Mesendoderm (in vitro differentiated cells): ENCODE measurements around the gene ST6GALNAC6.

Source experiments
- DNase-seq: peaks from one replicate; pipeline ENCODE4 v3.0.0; 2013
- H2AK5ac ChIP-seq: 2 replicates; pipeline ENCODE4 v1.6.1; 2013; ENCODE audit warnings: low read length, inconsistent platforms
- H2BK120ac ChIP-seq: 2 replicates; pipeline ENCODE4 v1.6.1; 2013; ENCODE audit warnings: low read depth, mild to moderate bottlenecking, low read length, moderate library complexity, mixed read lengths
- H2BK15ac ChIP-seq: replicated peaks from 2 replicates; pipeline ENCODE4 v1.6.1; 2013; ENCODE audit warnings: low read depth, mild to moderate bottlenecking, moderate library complexity
- H2BK5ac ChIP-seq: 2 replicates; pipeline ENCODE4 v1.6.1; 2013; ENCODE audit warnings: low read length, inconsistent platforms
- H3K18ac ChIP-seq: 2 replicates; pipeline ENCODE4 v1.6.1; 2013; ENCODE audit warnings: mild to moderate bottlenecking, low read length, mixed read lengths
- H3K23ac ChIP-seq: one replicate; pipeline ENCODE4 v1.6.1; 2013; ENCODE audit warnings: low read length
- H3K27ac ChIP-seq: 2 replicates; pipeline ENCODE4 v1.5.1; 2013; ENCODE audit warnings: low read depth, mild to moderate bottlenecking, inconsistent platforms, low read length, moderate library complexity
- H3K27me3 ChIP-seq: 2 replicates; pipeline ENCODE4 v1.6.1; 2013; ENCODE audit warnings: low read length, control low read depth, mild to moderate bottlenecking, inconsistent platforms; ENCODE audit not compliant: insufficient read depth, poor library complexity
- H3K36me3 ChIP-seq: 2 replicates; pipeline ENCODE4 v1.6.1; 2013; ENCODE audit warnings: low read length, inconsistent platforms; ENCODE audit not compliant: control insufficient read depth, insufficient read depth
- H3K4ac ChIP-seq: one replicate; pipeline ENCODE4 v1.6.1; 2013; ENCODE audit warnings: low read depth, mild to moderate bottlenecking, low read length, moderate library complexity
- H3K4me1 ChIP-seq: 2 replicates; pipeline ENCODE4 v1.6.1; 2013; ENCODE audit warnings: low read depth, low read length, inconsistent platforms; ENCODE audit not compliant: control insufficient read depth
- H3K4me2 ChIP-seq: 2 replicates; pipeline ENCODE4 v1.6.1; 2013; ENCODE audit warnings: low read length
- H3K4me3 ChIP-seq: 2 replicates; pipeline ENCODE4 v1.5.1; 2013; ENCODE audit warnings: mild to moderate bottlenecking, low read length
- H3K56ac ChIP-seq: one replicate; pipeline ENCODE4 v1.6.1; 2013; ENCODE audit warnings: low read length
- H3K79me1 ChIP-seq: 2 replicates; pipeline ENCODE4 v1.6.1; 2013; ENCODE audit warnings: low read length, inconsistent platforms
- H3K79me2 ChIP-seq: 2 replicates; pipeline ENCODE4 v1.6.1; 2013; ENCODE audit warnings: mild to moderate bottlenecking, low read length; ENCODE audit not compliant: control insufficient read depth, insufficient read depth
- H3K9ac ChIP-seq: 2 replicates; pipeline ENCODE4 v1.6.1; 2013; ENCODE audit warnings: low read length, inconsistent platforms
- H4K5ac ChIP-seq: one replicate; pipeline ENCODE4 v1.6.1; 2013; ENCODE audit warnings: low read length
- H4K8ac ChIP-seq: one replicate; pipeline ENCODE4 v1.6.1; 2013; ENCODE audit warnings: low read depth, mild to moderate bottlenecking, control low read depth, low read length, moderate library complexity
- WGBS: extraction: QIAGEN DNeasy Blood & Tissue Kit; methylation state at CpG from one replicate; pipeline ENCODE4 v1.1.7; 2013; ENCODE audit warnings: low lambda C conversion rate, missing lambda C conversion rate; ENCODE audit not compliant: insufficient coverage; ENCODE audit errors: extremely low coverage; 5-methylcytosine and 5-hydroxymethylcytosine counted together

The ST6GALNAC6 gene

DNA sequence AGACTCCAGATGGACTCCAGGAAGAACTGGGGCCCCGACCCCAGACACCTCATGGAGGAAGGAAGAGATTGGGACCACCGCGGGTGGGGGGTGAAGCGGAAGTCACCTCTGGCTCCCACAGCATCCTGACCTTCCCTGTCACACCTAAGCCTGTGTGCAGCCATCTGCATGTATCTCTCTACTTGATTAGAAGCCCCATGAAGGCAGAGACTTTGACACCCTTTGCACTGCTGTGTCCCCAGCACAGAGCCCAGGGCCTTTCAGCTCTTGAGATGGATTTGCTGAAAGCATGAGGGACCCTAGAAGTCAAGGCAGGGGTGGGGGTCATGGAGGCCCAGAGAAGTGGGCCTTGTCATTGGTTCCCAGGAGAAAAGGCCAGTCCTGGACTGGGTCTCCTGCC lies 42.1 kb downstream of the ST6GALNAC6 start:
- H3K79me2 ChIP-seq: no peaks in the 10 kb centered on the region
- H2BK15ac ChIP-seq: no peak overlapping the region
- no peak overlapping the region for H2AK5ac ChIP-seq
- H3K18ac ChIP-seq: no peak overlapping the region
- H3K27me3 ChIP-seq: no peaks in the 10 kb centered on the region
- H3K27ac ChIP-seq: no peak overlapping the region
- no peak for DNase-seq
- H3K4me1 ChIP-seq: peaks cover 3% of the 10 kb centered on the region
- H4K8ac ChIP-seq: no peak overlapping the region
- no peak overlapping the region for H3K56ac ChIP-seq
- no peak overlapping the region for H4K5ac ChIP-seq
- H3K23ac ChIP-seq: no peak overlapping the region
- no peak overlapping the region for H3K4me2 ChIP-seq
- H2BK120ac ChIP-seq: no peak overlapping the region
- H3K36me3 ChIP-seq: no peaks in the 10 kb centered on the region
- H3K4me3 ChIP-seq: no peak overlapping the region
- H2BK5ac ChIP-seq: no peak overlapping the region
- H3K4ac ChIP-seq: no peak overlapping the region
- no peaks in the 10 kb centered on the region for H3K79me1 ChIP-seq
- no CpG with 5 or more reads among the region's 4 CpGs for WGBS
- H3K9ac ChIP-seq: no peak overlapping the region

DNA sequence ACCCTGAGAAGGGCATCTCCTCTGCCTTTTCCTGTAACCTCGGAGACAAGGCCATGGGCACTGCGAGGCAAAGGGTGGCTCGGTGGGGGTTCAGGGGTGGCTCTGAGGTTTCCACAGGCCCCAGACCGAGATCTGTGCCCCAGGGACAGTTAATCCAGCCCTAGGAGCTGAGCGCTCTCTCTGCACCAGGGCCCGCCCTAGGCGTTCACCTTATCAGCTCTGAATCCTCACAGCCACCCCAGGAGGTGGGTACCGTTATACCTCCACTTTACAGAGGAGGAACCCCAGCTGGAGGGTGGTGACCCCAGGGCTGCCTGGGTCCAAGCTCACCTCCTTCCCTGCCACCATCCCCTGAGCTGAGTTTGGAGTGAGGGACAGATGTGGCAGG lies 42.7 kb downstream of the ST6GALNAC6 start:
- Histone ChIP-seq H3K4me2 (no peak overlapping the region), H2BK15ac (no peak overlapping the region), H3K79me1 (no peaks in the 10 kb centered on the region), H2AK5ac (no peak overlapping the region), H3K27ac (no peak overlapping the region), H2BK5ac (no peak overlapping the region), H3K4ac (no peak overlapping the region), H4K5ac (no peak overlapping the region), H3K56ac (no peak overlapping the region), H3K23ac (no peak overlapping the region), H3K36me3 (no peaks in the 10 kb centered on the region), H3K4me3 (no peak overlapping the region), H4K8ac (no peak overlapping the region), H3K79me2 (no peaks in the 10 kb centered on the region), H3K9ac (no peak overlapping the region), H3K18ac (no peak overlapping the region), H3K27me3 (no peaks in the 10 kb centered on the region), H2BK120ac (no peak overlapping the region), H3K4me1 (peaks cover 3% of the 10 kb centered on the region)
- WGBS: no CpG with 5 or more reads among the region's 8 CpGs
- DNase-seq: no peak

DNA sequence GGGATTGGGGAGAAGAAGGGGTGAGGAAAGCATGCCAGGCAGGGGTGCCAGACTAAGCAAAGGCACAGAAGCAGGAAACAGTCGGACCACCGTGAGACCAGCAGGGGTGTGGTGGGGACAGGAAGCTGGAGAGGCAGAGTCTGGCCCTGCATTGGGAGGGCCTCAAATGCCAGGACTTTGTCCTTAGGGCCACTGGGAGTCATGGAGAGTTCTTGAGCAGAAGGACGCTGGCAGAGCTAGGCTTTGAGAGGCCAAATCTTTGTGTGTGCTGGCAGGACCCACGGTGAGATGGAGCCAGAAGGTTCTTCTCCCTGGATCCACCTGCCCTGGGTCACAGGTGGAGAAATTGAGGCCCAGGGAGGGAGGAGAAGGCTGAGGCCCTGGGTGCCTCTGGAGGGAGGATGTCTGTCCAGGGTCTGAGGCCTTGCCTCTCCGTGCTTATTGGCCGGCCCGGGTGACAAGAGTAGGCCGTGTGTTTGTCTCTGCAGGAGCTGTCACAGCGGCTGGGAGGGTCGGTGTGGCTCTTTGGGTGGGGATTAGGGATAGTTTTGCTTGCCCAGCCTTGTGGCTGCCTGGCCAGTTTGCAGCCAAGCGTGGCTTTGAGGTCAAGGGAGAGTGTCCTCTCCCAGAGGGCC lies 43.2 kb downstream of the ST6GALNAC6 start:
- H3K4me2 ChIP-seq: no peak overlapping the region
- H3K4me1 ChIP-seq: peaks cover 3% of the 10 kb centered on the region
- no peak overlapping the region for H4K5ac ChIP-seq
- no peaks in the 10 kb centered on the region for H3K36me3 ChIP-seq
- no peak overlapping the region for H4K8ac ChIP-seq
- H2AK5ac ChIP-seq: peak overlapping the region; percentile 11
- H3K27ac ChIP-seq: no peak overlapping the region
- H3K79me1 ChIP-seq: no peaks in the 10 kb centered on the region
- WGBS: no CpG with 5 or more reads among the region's 11 CpGs
- no peaks in the 10 kb centered on the region for H3K27me3 ChIP-seq
- no peak overlapping the region for H3K9ac ChIP-seq
- H2BK15ac ChIP-seq: no peak overlapping the region
- no peak overlapping the region for H2BK5ac ChIP-seq
- H3K23ac ChIP-seq: no peak overlapping the region
- H3K56ac ChIP-seq: peak overlapping the region; percentile 35
- H2BK120ac ChIP-seq: no peak overlapping the region
- no peaks in the 10 kb centered on the region for H3K79me2 ChIP-seq
- peak; percentile 51 for DNase-seq
- no peak overlapping the region for H3K4me3 ChIP-seq
- no peak overlapping the region for H3K18ac ChIP-seq
- no peak overlapping the region for H3K4ac ChIP-seq

DNA sequence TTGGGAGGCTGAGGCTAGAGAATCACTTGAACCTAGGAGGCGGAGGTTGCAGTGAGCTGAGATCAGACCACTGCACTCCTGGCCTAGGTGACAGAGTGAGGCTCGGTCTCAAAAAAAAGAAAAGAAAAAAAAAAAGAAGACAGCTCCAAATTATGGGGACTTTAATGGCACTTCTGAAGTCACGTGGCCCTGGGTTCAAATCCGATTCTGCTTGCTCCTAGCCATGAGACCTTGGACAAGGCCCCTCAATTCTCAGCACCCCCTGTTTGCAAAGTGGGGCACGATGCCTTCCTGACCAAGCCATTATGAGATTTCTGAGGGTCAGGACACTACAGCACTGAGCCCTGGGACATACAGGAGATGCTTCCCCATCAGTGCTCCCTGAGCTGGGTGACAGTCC lies 43.9 kb downstream of the ST6GALNAC6 start:
- Histone ChIP-seq H2AK5ac (no peak overlapping the region), H3K4me3 (no peak overlapping the region), H3K4me1 (peaks cover 3% of the 10 kb centered on the region), H3K4ac (no peak overlapping the region), H3K4me2 (no peak overlapping the region), H3K23ac (no peak overlapping the region), H3K79me1 (no peaks in the 10 kb centered on the region), H3K27me3 (no peaks in the 10 kb centered on the region), H4K8ac (no peak overlapping the region), H3K27ac (no peak overlapping the region), H2BK15ac (no peak overlapping the region), H3K36me3 (no peaks in the 10 kb centered on the region), H3K18ac (no peak overlapping the region), H2BK5ac (peak overlapping the region; percentile 54), H3K79me2 (no peaks in the 10 kb centered on the region), H3K9ac (no peak overlapping the region), H2BK120ac (no peak overlapping the region), H4K5ac (no peak overlapping the region), H3K56ac (no peak overlapping the region)
- WGBS: no CpG with 5 or more reads among the region's 5 CpGs
- no peak for DNase-seq

DNA sequence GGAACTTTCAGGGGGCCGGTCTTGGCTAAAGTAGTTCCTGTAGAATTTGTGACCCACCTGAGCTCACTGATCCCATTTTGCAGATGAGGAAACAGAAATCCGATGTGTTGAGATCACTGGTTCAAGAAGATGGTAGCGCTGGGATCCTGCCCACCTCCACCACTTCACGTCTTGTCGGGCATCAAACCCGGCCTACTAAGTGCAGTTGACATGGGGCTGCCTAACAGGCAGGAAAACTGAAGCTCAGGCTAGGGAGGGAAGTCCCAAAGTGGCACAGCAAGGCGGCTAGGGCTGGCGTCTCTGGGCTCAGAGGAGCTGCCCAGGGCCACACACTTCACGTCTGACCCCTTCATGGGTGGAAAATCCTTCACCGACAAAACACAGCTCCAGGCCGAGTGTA lies 44.4 kb downstream of the ST6GALNAC6 start:
- no peak overlapping the region for H3K56ac ChIP-seq
- no peak overlapping the region for H4K5ac ChIP-seq
- no CpG with 5 or more reads among the region's 11 CpGs for WGBS
- no peak overlapping the region for H3K4ac ChIP-seq
- no peak overlapping the region for H3K23ac ChIP-seq
- H3K27ac ChIP-seq: no peak overlapping the region
- peak overlapping the region; percentile 29 for H3K18ac ChIP-seq
- no peak overlapping the region for H2AK5ac ChIP-seq
- H2BK120ac ChIP-seq: no peak overlapping the region
- H2BK15ac ChIP-seq: no peak overlapping the region
- no peak overlapping the region for H3K4me2 ChIP-seq
- H3K79me1 ChIP-seq: no peaks in the 10 kb centered on the region
- H4K8ac ChIP-seq: no peak overlapping the region
- H2BK5ac ChIP-seq: no peak overlapping the region
- no peak for DNase-seq
- no peak overlapping the region for H3K4me3 ChIP-seq
- H3K4me1 ChIP-seq: peaks cover 3% of the 10 kb centered on the region
- H3K79me2 ChIP-seq: no peaks in the 10 kb centered on the region
- H3K27me3 ChIP-seq: no peaks in the 10 kb centered on the region
- no peak overlapping the region for H3K9ac ChIP-seq
- H3K36me3 ChIP-seq: no peaks in the 10 kb centered on the region

DNA sequence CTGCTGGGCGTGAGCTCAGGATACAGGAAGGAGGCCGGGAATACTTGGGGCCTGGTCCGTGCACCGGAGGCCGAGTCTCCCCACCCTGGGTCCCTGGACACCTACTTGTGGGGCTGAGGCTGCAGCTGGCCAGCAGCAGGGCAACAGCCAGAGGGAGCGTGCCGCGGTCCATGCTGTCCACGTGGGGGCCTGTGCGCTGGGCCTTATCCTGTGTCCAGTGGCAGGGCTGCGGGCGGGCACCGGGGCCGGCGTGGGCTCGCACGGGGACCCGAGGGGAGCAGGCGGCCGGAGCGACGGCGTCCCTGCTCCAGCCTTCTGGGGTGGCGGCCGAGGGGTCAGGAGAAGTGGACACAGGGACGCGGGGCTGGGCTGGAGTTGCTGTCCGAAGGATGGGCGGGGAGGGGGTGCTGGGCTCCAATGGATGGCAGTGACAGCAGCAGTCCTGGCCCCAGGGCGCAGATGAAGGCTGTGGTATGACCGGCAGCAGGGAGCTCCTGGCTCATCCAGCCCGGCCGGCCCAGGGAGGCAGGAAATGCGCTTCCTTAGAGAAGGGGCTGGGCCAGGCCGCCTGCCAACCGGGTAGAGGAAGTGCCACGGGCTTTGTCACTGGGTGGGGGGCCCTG lies 45.1 kb downstream of the ST6GALNAC6 start, which contains the start of gene ENG:
Gene ENG (minus strand): TSS at position 475 of the 623 bp plus-strand sequence. CDS start 303 bp downstream, at position 172.
- H3K27ac ChIP-seq: peak within 1 kb of the TSS; percentile 20
- H3K4ac ChIP-seq: no peak within 1 kb of the TSS
- no peaks in the 10 kb centered on the region for H3K79me2 ChIP-seq
- no peak within 1 kb of the TSS for H4K5ac ChIP-seq
- no peak within 1 kb of the TSS for H3K4me2 ChIP-seq
- no peaks in the 10 kb centered on the region for H3K36me3 ChIP-seq
- H2BK5ac ChIP-seq: peak within 1 kb of the TSS; percentile 5
- no peak within 1 kb of the TSS for H2BK120ac ChIP-seq
- no peaks in the 10 kb centered on the region for H3K79me1 ChIP-seq
- H3K23ac ChIP-seq: no peak within 1 kb of the TSS
- DNase-seq: peak; percentile 71
- no peak within 1 kb of the TSS for H2BK15ac ChIP-seq
- no CpG with 5 or more reads among the region's 37 CpGs for WGBS
- peaks cover 3% of the 10 kb centered on the region for H3K4me1 ChIP-seq
- H3K18ac ChIP-seq: peak within 1 kb of the TSS; percentile 29
- peak within 1 kb of the TSS; percentile 55 for H3K9ac ChIP-seq
- H3K56ac ChIP-seq: peak within 1 kb of the TSS; percentile 75
- H2AK5ac ChIP-seq: peak within 1 kb of the TSS; percentile 25
- no peak within 1 kb of the TSS for H4K8ac ChIP-seq
- no peaks in the 10 kb centered on the region for H3K27me3 ChIP-seq
- no peak within 1 kb of the TSS for H3K4me3 ChIP-seq
